Stimulated activated CD4-positive, alpha-beta T cell treated with anti-CD3 and anti-CD28 coated beads, Interleukin-1b, Interleukin-23, amount 100 ng/mL, for 4 hours (primary cell): ENCODE results near the gene SFXN3.

ENCODE experiments used
- DNase-seq, 2 donors: peaks; one replicate each; pipeline ENCODE4 v3.0.0-alpha.2; 2020; ENCODE audit warnings: low read depth in 2 of 2

The SFXN3 gene

DNA sequence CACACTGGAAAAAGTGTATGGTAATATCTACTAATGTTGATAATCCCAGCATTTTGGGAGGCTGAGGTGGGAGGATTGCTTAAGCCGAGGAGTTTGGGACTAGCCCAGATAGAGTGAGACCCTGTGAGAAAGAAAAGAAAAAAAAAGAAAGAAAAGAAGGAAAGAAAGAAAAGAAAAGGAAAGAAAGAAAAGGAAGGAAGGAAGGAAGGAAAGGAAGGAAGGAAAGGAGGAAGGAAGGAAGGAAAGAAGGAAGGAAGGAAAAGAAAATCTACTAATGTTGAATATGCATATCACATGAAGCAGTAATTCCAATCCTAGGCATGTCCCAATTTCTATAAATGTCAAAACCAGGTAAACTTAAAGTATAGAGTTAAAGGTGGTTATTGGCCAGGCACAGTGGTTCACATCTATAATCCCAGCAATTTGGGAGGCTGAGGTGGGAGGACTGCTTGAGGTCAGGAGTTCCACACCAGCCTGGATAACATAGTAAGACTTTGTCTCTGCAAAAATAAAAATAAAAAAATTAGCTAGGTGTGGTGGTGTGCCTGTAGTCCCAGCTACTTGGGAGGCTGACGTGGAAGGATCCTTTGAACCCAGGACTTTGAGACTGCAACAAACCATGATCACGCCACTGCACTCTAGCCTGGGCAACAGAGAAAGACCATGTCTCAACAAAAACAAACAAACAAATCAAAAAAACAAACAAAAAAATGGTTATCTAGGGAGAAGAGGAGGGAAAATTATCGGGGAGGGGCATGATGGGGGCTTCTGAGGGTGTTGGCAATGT lies 25.5 kb downstream of the SFXN3 start:
- no peak for DNase-seq

DNA sequence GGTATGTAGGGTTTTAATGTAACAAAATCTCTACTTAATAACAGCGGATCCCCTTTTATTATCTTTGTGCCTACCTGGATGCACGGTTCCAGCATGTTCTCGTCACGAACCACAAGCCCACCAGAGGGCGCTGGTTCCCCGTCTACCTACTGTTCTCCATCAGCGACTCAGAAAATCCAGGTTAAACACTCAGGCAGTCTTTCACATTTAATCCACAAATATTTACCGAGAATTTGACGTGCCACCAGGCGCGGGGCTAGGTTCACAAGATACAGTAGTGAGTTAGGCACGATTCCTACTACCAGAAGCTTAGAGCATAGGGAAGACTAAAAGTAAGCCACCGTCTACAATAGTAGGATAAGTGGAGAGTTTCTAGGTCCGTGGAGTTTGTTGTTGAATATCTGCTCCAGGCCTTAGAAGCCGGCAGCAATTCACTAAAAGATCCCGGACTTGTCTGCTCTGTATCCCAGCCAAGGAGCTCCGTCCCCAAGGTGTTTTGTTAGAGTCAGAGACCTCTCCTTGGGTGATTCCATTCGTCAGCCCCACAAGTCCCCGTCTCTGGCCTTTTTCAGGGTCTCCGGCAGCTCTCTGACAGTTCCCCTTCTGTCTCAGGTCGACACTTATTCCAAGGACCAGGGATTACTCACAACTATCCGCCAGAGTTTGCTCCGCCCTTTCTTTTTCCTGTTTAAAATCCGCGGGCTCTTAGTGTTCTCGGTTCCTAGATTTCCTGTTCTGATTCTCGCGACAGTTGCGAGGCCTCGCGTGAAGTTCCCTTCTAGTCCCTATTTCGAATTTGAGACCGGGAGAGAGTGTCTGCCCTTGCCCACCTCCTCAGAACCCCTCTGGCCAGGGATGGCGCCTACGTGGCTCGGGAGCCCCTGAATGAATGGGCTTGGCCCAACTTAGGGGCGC lies 29.3 kb downstream of the SFXN3 start:
- DNase-seq, result peak; percentile 89 to 93

DNA sequence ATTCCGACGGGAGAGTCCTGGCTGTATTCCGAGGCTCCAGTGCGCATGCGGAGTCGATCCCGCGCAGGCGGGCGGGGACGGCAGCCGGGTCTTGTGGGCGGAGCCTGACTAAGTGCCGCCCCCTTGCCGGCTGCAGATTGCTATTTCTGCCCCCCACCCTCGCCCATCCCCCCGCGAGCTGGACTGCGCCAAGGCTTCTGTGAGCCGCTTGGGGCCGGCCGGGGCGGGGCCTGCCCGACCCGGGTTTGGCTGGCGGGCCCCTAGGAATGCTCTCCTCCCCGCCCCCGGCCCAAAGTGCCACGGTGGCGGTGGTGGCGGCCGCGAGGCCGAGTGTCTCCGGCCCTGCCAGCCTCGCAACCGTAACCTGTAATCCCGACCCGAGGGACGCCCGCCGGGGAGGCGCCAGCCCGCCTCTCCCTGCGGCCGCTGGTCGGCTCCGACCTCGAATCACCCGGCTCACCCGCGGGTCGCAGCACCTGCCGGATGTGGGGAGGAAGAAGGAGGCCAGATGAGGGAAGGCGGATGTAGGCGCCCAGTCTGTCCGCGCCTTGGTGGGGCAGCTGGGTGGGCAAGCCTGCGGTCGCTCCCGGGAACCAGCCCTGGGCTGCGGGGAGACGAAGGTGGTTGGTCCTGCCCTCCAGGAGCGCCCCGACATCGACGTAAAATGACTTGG lies 30.1 kb downstream of the SFXN3 start:
- peak; percentile 85 to 92 for DNase-seq

DNA sequence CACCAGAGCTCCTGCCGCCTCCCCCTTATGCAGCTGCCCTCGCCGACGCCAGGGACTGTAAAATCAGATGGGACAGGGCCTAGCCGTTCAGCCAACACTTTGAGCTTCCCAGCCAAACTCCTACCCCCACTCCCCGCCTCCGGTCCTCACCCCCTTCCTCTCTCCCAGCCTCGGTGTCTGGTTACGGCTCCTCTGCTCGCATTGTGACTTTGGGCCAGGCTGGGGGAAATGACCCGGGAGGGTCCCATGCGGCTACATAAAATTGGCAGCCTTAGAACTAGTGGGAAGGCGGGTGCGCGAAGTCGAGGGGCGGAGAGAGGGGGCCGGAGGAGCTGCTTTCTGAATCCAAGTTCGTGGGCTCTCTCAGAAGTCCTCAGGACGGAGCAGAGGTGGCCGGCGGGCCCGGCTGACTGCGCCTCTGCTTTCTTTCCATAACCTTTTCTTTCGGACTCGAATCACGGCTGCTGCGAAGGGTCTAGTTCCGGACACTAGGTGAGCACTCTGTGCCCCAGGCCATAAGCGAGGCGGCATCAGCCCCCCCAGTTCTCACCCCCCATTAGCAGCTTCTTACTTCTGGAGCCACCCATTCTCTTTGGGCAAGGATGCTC lies 30.7 kb downstream of the SFXN3 start, which contains the start of gene KAZALD1:
TSS of gene KAZALD1 (plus strand) at position 366 of the 608 bp plus-strand sequence. CDS start 604 bp downstream, outside the sequence.
- no peak for DNase-seq

DNA sequence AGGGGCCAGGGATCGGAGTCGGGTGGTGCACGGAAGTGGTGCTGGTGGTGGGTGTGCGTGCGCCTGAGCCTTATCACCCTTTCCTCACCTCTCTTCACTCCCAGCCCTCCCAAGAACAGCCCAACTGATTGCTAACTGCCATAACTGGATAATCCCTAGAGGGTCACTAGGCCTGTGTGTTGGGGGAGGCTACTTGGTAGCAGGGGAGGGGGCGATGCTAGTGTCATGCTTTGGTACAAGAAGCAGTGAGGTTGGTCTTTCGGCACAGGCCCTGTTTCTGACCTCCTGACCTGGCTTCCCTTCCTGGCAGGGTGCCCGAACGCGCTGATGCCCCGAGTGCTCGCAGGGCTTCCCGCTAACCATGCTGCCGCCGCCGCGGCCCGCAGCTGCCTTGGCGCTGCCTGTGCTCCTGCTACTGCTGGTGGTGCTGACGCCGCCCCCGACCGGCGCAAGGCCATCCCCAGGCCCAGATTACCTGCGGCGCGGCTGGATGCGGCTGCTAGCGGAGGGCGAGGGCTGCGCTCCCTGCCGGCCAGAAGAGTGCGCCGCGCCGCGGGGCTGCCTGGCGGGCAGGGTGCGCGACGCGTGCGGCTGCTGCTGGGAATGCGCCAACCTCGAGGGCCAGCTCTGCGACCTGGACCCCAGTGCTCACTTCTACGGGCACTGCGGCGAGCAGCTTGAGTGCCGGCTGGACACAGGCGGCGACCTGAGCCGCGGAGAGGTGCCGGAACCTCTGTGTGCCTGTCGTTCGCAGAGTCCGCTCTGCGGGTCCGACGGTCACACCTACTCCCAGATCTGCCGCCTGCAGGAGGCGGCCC lies 31.4 kb downstream of the SFXN3 start:
- peak; percentile 23 to 58 for DNase-seq

DNA sequence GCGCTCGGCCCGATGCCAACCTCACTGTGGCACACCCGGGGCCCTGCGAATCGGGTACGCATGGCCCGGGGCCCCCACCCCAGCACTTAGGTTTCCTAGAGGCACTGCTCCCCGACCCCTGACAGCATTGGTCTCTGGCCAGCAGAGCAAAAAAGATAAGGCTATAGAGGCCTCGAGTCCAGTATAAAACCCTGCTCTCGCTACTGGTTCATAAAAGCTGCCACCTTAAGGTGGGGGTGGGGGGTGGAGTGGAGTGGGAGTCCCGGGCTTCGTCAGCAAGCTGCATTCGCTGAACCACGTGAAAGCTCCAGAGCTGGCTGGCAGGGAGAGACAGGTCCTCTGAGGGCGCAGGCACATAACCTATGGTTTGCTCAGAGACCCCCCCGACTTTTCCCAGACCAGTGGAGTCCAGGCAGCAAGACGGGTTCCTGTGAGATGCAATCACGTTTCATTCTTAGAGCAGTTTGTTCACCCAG lies 32.1 kb downstream of the SFXN3 start:
- no peak for DNase-seq

DNA sequence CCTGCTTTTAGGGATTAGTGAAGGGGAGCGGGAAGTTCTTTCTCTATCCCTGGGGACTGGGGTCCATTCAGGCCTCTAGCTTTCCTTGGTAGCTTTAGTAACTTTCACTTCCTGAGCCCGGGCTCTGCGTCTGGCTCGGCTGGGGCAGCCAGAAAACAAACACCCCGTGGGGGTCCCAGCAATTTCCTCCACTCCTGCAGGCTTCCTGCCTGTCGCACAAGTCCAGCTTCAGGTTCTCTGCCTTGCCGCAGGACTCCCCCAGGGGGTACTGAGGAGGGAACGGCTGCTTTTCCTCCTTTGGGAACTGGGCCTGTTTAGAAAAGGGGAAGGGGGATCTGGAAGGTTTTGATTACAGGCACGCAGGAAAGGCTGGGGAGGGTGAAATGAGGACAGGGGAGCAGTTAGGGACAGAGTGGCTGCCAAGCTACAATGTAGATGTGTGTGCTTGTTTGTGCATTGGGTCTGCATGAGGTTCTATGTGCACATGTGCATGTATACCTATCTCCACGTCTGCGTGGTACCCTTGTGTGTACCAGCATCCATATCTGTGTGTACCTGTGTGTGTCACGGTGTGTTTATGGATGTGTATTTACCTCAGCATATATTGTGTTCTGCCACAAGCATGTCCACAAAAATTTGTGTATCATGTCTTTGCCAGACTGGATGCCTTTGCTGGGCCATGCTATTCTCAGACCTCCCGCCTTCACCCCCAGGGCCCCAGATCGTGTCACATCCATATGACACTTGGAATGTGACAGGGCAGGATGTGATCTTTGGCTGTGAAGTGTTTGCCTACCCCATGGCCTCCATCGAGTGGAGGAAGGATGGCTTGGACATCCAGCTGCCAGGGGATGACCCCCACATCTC lies 32.7 kb downstream of the SFXN3 start:
- DNase-seq, result no peak

DNA sequence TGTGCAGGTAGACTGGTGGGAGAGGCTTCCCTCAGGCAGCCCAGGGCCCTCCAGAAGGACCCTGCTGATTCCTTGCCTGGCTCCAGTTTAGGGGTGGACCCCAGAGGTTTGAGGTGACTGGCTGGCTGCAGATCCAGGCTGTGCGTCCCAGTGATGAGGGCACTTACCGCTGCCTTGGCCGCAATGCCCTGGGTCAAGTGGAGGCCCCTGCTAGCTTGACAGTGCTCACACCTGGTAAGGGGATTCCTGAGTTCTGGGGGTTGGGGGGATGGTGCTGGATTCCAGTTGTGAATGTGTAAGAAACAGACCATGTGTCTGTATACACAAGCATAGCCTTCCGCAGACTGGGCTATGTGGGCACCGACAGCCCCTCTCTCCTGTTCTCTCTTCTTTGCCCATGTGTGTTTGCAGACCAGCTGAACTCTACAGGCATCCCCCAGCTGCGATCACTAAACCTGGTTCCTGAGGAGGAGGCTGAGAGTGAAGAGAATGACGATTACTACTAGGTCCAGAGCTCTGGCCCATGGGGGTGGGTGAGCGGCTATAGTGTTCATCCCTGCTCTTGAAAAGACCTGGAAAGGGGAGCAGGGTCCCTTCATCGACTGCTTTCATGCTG lies 33.5 kb downstream of the SFXN3 start:
- DNase-seq, result no peak

DNA sequence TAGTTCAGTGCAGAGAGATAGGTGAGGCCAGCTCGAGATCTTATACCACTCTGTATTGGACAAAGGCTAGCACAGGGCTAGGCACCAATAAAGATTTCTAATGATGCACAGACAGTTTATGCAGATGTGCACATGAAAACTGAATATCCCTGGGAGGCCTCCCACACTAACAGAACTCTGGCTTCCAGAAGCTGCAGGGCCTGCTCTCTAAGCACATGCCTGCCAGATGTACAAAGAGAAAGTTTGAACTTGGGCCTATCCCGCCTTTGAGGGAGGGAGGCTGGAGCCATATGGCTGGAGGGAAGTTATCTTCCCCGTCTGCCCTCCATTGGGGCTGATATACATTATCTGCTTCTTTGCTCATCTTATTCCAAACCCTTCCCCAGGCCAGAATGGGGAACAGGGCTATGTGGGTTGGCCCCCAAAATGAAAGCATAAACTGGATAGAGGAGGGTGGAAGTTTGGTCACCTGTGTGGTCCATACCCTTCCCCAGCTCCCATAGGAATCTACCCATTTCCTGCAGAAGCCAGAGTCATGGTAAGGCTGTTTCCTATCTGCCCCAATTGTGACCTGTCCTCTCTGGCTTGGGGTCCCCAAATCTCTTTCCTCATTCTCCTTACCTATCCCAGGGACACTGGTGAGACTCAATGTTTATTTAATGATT lies 34.6 kb downstream of the SFXN3 start:
- no peak for DNase-seq

DNA sequence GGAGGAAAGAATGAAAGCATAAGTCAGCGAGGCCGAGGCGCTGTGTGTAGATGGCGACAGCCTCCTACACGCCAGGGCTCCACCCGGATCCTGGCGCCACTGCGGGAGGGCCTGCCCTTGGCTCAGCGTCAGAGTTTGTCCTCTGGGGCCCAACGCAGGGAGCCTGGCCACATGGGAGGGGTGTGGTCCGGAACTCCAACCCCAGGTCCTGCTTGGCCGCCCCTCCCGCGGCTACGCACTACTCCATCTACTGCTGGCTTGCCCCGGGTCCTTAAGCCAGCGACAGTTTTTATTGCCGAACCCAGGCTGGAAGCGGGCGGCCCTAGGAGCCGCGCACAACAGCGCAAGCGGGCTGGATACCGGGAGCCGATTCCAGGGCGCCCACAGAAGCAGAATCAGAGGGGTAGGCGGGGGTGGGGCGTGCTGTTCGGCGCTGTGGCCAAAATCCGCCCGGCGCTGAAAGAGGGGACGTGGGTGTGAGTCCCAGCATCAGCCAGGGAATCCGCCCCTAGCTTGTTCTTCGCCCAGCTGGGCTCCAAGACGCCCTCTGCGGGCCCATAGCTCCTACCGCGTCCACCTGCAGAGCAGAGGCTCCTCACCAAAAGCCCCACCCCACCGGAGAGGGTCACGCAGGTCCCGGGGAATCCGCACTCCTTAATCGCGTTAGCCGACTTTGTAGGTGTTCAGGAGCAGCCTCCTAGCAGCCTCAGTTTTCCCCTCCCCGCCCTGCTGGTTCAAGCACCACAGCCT lies 35.3 kb downstream of the SFXN3 start:
- DNase-seq, result peak in 1 of 2 donors; percentile 23

DNA sequence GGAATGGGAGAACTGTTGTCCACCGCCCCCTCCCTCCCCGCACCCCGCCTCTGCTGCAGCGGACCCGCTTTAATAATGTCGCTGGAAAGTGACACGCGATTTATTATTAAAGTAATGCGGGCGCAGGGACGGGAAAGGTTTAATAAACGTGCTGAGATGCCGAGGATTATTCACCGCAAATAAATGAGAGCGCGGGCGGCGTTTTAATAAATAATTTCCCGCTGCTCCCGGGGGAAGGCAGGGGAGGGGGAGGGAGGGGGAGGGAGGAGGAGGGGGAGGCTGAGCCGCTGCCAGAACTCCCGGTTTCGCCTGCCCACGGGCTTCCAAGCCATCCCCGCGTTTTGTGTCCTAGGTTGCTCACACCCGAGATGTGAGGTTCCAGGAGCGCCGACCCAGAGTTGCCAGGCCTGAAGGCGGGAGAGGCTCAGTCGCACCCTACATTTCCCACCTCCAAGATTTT lies 35.9 kb downstream of the SFXN3 start:
- no peak for DNase-seq

DNA sequence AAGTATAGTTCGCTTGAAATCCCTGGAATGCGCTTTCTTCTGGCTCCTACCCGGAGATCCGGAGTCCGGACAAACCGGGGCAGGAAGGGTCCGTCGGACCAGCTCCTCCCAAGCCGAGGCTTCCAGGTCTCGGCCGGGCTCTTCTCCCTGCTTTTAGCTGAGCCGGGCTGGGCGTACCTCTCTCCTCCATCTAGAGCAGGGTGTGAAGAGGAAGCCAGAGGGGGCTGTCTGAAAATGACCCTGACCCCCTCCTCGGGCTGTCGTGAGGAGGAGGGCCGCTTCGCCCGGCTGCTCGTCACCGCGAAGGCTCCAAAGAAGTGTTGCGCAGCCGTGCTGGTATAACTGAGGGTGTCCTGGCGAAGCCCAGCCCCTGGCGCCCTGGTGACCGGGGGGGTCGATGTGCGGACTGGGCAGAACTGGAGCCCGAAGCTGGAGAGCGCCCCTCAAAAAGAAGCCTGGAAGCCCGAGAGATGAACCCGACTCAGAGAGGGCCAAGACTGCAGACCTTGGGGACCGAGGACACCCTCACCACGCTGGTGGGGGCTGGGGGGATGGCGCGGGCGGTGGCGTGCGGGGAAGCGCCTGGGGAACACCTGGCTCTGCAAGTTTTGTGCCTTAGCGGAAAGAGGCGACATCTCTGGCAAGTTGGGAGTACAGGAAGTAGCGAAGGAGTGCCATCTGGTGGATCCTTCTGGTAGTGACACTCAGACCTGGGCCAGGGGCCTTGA lies 36.5 kb downstream of the SFXN3 start:
- peak; percentile 63 to 73 for DNase-seq

DNA sequence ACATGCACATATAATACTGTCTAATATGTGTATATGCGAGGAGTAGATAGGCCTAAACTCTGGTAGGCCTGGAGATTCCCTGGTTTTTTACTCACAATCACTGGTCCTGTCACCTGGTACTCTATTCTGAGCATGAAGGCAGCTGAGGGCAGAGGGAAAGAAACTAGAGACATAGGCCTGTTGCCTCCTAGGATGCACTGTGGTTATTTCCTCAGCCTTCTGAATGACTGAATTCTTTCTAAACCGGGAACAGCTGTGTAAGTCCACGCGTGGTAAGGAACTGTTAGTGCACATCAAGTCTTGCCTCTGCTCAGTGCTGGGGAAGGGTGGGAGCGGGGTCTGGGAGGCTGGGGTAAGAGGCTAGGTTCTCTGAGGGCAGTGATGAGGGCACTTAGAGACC lies 38.4 kb downstream of the SFXN3 start:
- DNase-seq, result no peak

DNA sequence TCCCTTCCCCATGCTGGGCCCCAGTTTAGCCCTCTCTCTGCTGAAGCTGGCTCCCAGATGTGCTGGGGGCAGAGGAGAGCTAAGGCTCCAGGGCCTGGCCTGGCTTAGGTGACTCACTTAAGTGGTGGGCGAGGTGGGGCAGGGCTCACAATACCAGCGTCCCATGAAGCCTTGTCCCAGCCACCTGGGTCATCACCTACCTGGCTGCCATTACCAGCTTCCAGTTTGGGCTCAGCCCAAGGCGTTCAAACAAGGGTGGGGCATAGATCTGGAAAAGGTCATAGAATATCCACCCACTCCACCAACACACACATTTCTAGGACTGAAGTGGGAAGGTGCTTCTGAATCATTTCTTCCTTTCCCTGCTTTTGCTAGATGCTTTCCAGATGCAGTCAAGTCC lies 39.1 kb downstream of the SFXN3 start:
- no peak for DNase-seq

DNA sequence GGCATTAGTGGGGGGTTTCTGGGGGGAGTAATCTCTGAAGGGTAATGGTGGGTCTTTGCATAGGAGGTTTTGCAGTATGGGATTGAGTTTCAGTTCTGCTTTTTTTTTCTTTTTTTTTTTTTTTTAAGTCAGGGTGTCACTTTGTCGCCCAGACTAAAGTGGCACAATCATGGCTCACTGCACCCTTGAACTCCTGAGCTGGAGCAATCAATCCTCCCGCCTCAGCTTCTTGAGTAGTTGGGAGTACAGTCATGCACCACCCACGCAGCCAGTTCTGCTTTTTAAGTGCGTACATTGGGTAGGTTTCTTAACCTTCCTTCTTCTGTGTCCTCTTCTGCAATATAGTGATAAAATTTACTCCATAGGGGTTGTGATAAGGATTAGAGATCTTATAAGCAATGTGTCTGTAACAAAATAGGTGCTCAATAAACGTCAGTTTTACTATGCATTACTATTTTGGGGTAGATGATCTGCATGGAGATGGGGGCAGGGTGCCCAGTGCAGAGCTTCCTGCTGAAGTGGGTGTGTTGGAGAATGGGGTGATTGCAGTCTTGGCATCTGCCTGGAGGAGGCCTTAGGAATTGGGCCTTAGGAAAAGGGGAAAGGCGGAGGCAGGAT lies 40.3 kb downstream of the SFXN3 start:
- DNase-seq, result peak in 1 of 2 donors; percentile 20

DNA sequence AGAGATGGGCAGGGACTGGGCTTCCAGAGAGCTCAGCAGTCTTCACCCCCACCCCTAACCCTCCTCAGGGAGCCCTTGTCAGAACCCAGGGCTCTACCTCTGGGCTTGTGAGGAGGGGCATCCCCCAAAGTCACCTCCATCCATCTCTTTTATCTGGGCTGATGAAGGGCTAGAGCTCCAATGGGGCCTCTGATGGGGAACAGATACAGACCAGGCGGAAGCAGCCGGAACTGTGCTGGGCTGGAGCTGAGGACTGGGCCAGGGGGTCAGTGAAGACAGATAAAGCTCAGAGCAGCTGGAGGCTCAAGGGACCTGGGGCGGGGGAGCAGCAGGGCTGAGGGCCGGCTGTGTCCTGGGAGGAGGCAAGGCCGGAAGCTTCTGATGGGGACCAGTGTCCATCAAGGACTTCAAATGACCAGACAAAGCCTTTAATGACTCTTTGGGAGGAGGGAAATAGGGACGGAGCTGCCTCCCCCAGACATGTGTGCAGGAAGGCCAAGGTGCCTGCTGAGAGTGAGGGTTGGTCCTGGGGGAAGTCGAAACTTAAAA lies 40.9 kb downstream of the SFXN3 start:
- no peak for DNase-seq
